Stimulated activated CD8-positive, alpha-beta memory T cell treated with anti-CD3 and anti-CD28 coated beads, Interleukin-15, amount 100 ng/mL, for 48 hours (primary cell): Measurements from ENCODE around the gene BIRC5.
"Not testable (repeated sequence)": the region's sequence is repeated elsewhere in the genome, so short reads cannot be mapped to it uniquely, and the experiment has no call there.

Experiments used
- DNase-seq, 2 donors: peaks; one replicate each; pipeline ENCODE4 v3.0.0-alpha.2; 2020; ENCODE audit warnings: low read depth in 2 of 2

The BIRC5 gene

DNA sequence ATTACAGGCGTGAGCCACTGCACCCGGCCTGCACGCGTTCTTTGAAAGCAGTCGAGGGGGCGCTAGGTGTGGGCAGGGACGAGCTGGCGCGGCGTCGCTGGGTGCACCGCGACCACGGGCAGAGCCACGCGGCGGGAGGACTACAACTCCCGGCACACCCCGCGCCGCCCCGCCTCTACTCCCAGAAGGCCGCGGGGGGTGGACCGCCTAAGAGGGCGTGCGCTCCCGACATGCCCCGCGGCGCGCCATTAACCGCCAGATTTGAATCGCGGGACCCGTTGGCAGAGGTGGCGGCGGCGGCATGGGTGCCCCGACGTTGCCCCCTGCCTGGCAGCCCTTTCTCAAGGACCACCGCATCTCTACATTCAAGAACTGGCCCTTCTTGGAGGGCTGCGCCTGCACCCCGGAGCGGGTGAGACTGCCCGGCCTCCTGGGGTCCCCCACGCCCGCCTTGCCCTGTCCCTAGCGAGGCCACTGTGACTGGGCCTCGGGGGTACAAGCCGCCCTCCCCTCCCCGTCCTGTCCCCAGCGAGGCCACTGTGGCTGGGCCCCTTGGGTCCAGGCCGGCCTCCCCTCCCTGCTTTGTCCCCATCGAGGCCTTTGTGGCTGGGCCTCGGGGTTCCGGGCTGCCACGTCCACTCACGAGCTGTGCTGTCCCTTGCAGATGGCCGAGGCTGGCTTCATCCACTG, at the start of gene BIRC5:
BIRC5 (plus strand) TSS at position 238 of the 690 bp plus-strand sequence; CDS start at position 302, 64 bp downstream.
- peak; percentile 85 to 91 for DNase-seq

DNA sequence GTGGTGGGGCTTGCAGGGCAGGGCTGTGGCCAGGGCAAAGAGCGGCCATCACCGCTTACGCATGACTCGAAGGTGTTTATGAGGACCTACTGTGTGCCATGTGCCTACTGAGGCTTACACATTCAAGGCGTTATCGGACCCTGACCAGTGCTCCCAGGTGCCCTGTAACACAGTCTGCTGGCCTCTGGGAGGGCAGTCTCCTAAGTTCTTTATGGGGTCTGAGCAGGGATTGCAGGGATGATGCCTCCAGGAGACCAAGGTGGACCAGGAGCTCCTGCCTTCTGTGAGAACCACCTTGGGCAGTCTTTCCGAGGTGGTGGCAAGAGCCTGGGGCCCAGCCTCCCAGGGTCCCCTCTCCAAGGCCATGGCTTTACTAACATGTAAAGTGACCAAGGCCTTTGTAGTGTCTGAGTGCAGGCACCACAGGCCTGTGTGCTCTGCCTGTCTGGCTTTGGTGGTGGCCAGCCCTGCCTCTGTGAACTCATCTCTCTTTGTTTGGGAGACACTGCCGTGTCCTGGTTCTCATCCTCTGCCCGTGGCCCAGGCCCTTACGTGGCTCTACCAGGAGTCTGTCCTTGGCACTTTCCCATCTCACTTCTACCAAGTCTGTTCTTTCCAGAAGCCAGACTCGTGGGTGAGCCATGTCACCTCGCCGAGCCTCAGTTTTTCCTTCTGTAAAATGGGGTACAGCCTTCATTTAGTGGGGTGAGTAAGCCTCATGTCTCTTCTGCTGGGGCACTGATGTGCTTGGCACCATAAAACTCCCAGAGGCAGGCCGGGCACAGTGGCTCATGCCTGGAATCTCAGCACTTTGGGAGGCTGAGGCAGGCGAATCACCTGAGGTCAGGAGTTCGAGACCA, 49.1 kb upstream of the BIRC5 start:
- no peak for DNase-seq

DNA sequence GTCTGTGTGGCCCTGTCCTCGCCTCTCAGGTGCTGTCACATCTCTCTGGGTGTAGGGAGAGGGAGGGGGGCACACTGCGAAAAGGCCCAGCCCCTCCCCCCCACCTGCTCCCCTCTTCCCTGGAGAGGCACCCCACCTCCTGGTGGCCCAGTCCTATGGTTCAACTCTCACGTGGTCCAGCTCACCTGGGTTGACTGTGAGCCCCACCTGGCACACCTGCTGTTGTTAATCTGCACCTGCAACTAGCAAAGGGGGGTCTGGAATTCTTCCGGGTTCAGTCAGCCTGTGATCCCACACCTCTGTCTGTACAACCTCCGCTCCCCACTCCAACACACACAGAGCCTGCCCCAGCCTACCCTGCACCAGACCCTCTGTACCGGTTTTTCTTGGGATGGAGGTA, 47.6 kb upstream of the BIRC5 start:
- DNase-seq: no peak

DNA sequence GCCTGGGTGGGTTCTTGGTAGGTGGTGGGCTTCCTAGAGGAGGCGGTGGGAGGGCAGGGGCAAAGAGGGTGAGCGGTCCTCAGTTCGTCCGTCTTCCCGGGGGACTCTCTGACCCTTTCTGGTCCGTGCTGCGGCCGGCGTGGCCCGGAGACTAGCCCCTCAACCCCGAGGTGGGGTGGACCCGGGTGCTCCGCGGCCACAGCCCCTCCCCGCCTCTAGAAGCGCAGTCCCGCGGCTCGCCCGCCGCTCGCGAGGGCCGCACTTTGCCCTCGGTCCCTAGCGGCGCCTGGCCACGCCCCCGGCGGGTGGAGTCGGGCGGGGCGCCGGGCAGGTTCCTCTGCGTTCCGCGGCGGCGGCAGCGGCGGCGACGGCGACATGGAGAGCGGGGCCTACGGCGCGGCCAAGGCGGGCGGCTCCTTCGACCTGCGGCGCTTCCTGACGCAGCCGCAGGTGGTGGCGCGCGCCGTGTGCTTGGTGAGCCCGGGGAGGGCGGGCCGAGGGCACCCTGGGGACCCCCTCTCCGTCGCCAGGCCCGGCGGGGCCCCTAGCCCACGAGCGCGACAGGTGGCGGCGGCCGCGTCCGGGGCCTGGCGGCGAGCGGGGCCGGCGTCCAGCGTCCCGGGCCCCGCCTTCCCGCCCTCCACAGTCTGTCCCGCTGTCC, 45.7 kb upstream of the BIRC5 start, which contains the start of gene SYNGR2:
SYNGR2 (plus strand) TSS at position 340 of the 661 bp plus-strand sequence; CDS start at position 376, 36 bp downstream.
- peak; percentile 83 to 84 for DNase-seq

DNA sequence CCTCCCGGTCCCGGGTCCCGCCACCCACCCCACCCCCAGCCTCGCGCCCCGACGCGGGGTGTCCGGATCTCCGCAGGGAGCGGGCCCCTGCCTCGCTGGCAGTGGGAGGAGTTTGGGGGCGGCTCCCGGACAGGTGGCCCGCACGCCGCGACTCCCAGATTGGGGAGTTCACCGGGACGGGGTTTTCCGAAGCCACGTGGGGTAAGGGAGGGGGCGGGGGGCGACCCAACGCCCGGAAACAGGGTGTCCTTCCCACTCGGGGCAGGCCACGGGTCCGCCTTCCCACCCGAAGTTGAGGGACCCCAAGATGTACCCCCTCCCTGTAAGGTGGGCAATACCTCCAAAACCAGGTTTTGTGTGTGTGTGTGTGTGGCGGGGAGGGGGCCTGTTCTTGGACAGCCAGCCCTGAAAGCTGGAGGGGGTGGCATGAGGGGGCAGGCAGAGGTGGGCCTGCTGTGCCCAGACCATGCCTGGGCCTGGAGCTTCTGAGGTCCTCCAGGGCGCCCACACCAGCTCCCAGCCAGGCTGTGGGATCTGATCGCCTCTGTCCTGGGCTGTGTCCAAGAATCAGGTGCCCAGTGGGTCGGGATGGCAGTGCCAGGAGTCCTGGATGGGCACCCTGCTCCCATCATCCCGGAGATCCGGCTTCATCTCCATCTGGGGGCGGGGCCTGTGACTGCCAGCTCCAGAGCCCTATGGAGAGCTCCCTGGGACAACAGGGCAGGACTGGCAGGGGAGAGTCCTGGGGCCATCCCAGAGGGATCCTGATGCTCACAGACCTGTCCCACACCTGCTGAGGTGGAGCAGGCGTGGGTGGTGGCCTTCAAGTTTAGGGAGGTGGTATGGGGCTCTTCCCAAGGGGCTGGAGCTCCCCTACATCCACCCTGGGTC, 44.9 kb upstream of the BIRC5 start:
- DNase-seq: peak; percentile 48 to 51

DNA sequence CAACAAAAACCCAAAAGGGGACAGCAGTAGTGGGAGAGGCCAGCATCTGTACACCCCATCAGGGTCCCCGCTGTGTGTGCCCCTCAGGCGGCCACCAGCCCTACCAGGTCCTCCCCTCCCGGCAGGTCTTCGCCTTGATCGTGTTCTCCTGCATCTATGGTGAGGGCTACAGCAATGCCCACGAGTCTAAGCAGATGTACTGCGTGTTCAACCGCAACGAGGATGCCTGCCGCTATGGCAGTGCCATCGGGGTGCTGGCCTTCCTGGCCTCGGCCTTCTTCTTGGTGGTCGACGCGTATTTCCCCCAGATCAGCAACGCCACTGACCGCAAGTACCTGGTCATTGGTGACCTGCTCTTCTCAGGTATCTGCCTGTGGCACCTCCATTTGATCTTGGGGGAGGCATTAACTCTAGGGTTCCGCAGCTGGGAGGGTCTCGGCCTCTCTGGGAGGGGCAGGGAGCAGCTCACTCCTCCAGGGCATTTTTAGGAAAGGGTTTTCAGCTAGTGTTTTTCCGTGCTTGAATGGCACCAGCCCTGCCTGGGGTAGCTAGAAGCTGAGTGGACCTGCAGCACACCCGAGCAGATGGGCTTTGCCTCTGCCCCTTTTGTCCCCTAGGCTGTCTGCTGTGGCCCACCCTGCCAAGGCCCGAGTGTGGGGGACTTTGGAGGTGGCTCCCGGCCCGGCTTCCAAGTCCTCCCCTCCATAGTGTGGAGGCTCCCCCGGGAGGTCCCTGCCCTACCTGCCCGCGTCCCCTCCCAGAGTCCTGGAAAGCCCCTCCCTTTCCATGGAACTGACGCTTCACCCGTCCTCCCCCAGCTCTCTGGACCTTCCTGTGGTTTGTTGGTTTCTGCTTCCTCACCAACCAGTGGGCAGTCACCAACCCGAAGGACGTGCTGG, 43.1 kb upstream of the BIRC5 start:
- DNase-seq: no peak

DNA sequence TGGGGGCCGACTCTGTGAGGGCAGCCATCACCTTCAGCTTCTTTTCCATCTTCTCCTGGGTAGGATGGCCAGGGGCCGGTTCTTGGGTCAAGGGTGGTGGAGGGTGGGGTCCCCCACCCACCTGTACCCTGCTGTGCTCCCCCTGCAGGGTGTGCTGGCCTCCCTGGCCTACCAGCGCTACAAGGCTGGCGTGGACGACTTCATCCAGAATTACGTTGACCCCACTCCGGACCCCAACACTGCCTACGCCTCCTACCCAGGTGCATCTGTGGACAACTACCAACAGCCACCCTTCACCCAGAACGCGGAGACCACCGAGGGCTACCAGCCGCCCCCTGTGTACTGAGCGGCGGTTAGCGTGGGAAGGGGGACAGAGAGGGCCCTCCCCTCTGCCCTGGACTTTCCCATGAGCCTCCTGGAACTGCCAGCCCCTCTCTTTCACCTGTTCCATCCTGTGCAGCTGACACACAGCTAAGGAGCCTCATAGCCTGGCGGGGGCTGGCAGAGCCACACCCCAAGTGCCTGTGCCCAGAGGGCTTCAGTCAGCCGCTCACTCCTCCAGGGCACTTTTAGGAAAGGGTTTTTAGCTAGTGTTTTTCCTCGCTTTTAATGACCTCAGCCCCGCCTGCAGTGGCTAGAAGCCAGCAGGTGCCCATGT, 42.3 kb upstream of the BIRC5 start:
- DNase-seq: not testable (repeated sequence)

DNA sequence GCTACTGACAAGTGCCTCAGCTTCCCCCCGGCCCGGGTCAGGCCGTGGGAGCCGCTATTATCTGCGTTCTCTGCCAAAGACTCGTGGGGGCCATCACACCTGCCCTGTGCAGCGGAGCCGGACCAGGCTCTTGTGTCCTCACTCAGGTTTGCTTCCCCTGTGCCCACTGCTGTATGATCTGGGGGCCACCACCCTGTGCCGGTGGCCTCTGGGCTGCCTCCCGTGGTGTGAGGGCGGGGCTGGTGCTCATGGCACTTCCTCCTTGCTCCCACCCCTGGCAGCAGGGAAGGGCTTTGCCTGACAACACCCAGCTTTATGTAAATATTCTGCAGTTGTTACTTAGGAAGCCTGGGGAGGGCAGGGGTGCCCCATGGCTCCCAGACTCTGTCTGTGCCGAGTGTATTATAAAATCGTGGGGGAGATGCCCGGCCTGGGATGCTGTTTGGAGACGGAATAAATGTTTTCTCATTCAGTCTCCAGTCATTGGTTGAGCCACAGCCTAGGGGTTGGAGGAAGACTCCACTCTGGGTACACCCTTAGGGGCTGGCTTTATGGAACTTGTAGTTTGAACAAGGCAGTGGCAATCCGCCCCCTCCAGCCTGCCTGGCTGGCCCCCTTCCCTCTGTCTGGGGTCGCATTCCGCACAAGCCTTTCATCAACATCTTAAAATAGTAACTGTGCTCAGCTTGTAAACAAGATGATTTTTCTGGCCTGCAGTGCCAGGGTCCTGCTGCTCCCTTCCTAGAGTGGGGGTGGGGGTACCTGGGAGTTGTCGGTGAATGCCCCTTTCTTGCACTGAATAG, 41.6 kb upstream of the BIRC5 start:
- no peak for DNase-seq

DNA sequence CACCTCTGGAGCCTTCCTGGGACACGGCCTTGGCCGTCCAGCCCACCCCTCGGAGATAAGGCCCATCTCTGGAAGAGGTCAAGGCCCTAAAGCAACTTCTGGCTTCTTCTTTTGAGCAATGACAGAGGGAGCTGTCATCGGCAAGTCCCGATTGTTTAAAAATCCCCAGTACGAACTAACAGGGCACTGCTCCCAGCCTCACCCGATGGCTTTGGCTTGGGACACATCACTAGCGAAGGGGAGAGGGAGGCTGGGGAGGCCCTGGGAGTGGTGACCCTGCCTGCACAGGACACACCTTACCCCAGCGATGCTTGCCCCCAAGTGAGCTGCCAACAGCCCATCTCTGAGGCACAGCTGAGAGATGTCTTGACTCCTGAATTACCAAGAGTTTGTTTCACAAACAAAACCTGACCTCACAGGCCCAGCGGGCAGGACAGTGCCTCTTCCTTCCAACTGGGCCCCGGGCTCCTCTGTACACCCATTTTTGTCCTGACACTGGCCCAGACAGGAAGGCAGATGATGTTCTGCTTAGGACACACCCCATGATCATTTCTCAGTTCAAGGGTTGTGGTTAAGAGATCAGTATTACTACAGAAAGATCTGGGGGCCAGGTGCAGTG, 40.8 kb upstream of the BIRC5 start:
- DNase-seq: no peak

DNA sequence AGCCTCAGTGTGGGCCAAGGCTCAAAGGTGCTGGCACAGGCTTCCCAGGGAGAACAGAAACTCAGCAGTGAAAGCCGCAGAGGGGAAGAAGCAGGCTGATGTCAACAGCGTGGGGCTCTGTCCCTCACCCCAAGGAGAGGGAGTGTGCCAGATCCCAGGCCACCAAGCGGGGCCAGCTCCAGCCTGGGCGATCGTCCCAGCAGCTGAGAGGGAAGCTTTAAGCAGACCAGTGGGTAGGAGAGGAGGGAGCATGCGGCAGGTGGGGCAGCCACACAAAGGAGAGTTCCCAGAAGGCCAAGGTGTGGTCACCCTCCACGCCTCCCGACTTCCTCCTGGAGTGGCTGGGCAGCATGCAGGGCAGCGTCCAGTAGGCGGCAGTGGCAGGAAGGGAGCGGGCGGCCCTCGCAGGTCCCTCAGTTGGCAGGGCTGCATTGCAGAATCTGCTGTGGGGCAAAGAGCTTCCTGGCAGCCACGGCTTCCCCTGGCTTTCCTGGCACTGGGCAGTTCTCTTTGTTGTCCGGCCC, 39.6 kb upstream of the BIRC5 start:
- no peak for DNase-seq

DNA sequence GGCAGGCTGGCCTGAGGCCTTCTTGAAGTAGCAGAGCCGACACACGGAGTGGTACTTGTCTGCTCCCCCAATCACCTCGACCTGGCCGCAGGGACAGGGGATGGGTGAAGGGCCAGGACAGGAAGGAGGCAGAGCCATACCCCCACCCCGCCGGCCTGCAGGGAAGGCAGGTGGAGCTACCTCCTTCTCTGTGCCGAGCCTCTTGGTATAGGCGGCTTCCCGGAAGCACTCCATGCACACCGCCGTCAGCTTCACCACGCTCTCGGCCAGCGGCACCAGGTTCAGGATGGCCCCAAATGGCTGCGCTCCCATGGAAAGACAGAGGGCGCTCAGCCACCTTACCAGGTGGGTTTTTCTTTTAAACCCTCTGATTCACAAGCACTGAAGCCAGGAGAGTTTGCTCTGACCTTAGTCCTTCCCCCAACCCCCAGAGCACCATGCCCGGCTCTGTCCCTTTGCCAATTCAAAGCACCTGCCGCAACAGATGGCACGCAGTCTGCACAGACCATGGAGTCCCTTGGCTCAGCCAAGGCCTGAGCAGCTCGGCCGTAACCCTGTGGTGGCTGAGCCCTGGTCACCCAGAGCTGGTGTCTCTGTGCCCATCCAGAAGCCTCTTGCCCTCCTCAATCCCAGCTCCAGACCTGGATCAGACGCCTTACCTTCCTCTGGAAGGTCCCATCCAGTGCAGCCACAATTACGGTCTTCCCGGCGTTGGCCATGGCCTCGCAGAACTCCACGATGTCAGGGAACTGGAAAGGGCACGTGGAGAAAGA, 39.0 kb upstream of the BIRC5 start:
- DNase-seq: no peak

DNA sequence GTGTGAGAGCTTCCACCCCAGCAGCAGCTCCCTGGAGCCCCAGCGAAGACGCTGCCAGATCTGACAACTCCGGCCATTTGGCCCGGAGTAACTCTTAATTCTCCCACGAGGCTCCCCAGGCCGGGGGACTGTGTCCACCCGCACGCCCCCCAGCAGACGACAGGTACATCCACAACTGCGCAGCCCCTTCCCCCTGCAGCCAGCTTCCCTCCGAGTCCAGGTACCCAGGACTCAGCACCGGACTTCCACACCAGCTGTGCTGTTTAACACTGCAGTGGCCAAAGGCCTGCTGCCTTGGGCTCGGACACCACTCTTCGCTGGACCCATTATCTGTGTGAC, 38.4 kb upstream of the BIRC5 start:
- DNase-seq: no peak

DNA sequence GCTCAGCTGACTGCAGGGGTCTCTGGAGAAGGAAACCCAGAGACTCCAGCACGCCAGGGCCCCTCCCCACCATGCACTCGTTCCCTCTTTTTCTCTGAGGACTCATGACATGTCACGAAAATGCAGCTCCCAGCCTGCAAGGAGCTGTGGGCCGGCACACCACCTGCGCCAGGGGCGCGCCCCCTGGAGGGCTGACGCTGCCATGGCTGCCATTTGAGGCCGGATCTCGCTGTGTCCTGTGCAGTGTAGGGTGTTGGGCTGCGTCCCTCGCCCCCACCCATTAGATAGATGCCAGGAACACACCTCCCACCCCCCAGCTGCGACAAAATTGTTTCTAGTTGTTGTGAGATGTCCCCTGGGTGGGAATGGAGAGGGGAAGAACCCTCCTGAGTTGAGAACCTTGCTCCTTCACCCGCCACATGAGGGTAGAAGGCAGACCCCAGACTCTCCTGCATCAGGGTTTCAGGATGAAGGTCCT, 37.5 kb upstream of the BIRC5 start:
- peak; percentile 62 to 63 for DNase-seq

DNA sequence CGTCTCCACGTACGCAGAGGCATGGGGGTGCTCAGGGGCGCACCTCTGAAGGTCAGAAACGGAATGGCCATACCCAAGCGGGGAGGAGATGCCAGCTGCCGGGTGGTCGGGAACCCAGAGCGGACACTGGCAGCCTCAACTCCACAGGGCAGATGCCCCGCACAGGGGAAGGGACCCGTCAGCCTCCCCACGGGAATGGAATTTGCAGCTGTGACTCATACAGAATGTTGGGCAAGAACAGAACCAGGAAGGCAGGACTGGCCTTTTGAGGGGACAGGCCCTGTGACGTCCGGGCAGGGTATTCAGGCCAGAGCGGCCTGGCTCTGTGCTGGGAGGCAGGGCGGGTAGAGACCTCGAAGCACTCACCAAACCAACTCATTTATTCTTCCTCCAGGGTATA, 34.7 kb upstream of the BIRC5 start:
- DNase-seq: no peak

DNA sequence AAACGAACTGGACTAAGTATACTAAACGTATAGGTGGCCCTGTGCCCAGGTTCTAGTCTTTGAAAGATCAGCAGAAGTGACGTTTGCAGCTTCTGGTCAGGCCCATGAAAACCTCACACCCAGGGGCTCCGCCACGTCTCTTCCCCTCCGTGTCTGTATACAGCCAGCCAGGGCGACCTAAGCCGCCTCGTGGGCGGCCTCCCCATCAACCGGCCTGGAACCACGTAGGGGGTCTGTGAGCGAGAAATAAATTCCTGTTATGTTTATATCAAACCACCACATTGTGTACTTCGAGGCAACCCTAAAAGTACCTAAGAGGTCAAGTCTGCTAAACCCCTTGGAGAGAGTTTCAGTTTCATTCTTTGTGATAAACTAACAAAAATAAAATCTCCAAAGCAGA, 34.0 kb upstream of the BIRC5 start:
- no peak for DNase-seq

DNA sequence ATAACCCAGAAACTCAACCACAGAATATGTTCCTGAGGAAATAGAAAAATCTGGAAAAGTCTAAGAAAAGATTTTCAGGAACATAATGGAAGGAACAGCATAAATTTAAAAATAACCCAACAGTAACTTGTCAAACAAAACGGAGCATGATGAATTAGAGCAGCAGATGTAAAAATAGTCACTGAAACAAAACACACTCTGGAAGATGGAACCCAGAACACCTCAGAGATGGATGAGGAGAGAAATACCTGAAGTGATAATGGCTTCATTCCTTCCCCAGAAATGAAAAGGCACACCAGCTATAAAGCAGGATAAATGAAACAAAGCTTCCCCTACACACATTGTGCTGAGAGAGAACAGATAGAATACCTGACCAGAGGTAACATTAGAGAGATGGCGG, 33.5 kb upstream of the BIRC5 start:
- no peak for DNase-seq

DNA sequence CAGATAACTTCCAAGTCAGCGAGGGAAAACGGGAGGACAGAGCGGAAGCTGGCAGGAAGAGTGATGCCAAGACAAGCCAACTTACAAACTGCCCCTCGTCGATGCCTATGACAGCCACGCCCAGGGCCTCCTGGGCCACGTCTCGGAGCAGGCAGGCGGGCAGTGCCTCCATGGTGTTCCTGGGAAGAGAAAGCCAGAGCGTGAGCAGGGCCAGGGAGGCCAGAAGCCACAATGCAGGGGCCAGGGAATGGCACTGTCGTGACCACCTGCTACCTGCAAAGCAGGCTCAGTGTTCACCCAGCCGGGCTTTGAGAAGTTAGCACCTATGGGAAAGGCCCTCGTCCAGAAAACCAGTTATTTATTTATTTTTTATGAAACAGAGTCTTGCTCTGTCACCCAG, 31.5 kb upstream of the BIRC5 start:
- no peak for DNase-seq

DNA sequence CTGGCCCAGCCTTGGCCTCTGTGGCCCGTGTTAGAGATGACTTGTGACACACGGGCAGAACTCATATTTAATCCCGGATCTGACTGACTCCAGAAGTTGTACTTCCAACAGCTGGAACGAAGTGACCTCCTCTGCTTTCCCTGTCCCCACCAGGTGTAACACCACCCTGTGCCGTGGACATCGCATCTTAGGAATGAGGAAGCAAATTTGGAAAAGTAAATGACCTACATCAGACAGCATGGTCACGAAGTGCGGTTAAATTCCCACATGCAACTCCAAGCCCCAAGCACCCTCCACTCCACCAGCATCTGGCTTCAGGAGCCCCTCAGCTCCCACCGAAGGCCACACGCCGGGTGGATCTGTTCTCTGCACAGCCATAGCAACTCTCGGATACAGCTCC, 30.1 kb upstream of the BIRC5 start:
- DNase-seq: no peak
